K562 (cell line): ENCODE data around the gene TRAPPC5. TPM values are rescaled to one million over a fixed set of nuclear protein-coding genes. Genes with fewer than 3 reads are reported as not detected.
A peak's percentile ranks its signal among the peaks of the same experiment; 100 is the strongest.

Experiments
- ADNP ChIP-seq: fragments of 200-800 bp; sonication (Bioruptor generic); IDR thresholded peaks from 2 replicates; pipeline ENCODE4 v1.6.1; 2016; ENCODE audit warnings: missing genetic modification characterization, missing compliant biosample characterization
- CBFA2T2 ChIP-seq: fragments of 450-650 bp; conservative IDR thresholded peaks from 2 replicates; pipeline ENCODE4 v1.6.1; 2017; ENCODE audit warnings: mild to moderate bottlenecking
- CHD4 ChIP-seq: fragments of 200-600 bp; sonication (generic); IDR thresholded peaks from 3 replicates; pipeline ENCODE4 v1.6.1; 2012; ENCODE audit warnings: low read depth, mild to moderate bottlenecking, mixed read lengths, low read length, inconsistent platforms; ENCODE audit not compliant: insufficient read depth, insufficient replicate concordance, poor library complexity, severe bottlenecking
- CTBP1 ChIP-seq: fragments of 450-650 bp; IDR thresholded peaks from 2 replicates; pipeline ENCODE4 v1.6.1; 2016; ENCODE audit warnings: borderline replicate concordance
- DPF2 ChIP-seq: fragments of 450-650 bp; IDR thresholded peaks from 2 replicates; pipeline ENCODE4 v1.6.1; 2016
- EP300 ChIP-seq: IDR thresholded peaks from 2 replicates; pipeline ENCODE4 v1.6.1; 2012; ENCODE audit warnings: low read length, improper control_type of control experiment
- ESRRA ChIP-seq: fragments of 450-650 bp; IDR thresholded peaks from 2 replicates; pipeline ENCODE4 v1.6.1; 2014; ENCODE audit warnings: low read depth, mild to moderate bottlenecking, moderate library complexity, borderline replicate concordance
- KLF6 ChIP-seq: fragments of 250-450 bp; sonication (Bioruptor Pico); IDR thresholded peaks from 2 replicates; pipeline ENCODE4 v1.4.0; 2020; ENCODE audit warnings: mild to moderate bottlenecking, moderate library complexity, borderline replicate concordance
- MAFK ChIP-seq: IDR thresholded peaks from 2 replicates; pipeline ENCODE4 v1.6.1; 2011; ENCODE audit warnings: low read length, improper control_type of control experiment
- MEIS2 ChIP-seq: fragments of 450-650 bp; IDR thresholded peaks from 2 replicates; pipeline ENCODE4 v1.6.1; 2014; ENCODE audit warnings: mild to moderate bottlenecking; ENCODE audit not compliant: partially characterized antibody
- MTA2 ChIP-seq: fragments of 450-650 bp; IDR thresholded peaks from 2 replicates; pipeline ENCODE4 v1.6.1; 2016; ENCODE audit warnings: low read depth
- NCOA2 ChIP-seq, 2 experiments: fragments of 450-650 bp; IDR thresholded peaks; 2 replicates each; pipeline ENCODE4 v1.6.1; 2018; ENCODE audit warnings: mild to moderate bottlenecking in 2 of 2, moderate library complexity in 1 of 2; ENCODE audit not compliant: partially characterized antibody in 2 of 2
- NFIC ChIP-seq: fragments of 450-650 bp; IDR thresholded peaks from 2 replicates; pipeline ENCODE4 v1.6.1; 2017; ENCODE audit warnings: mild to moderate bottlenecking, inconsistent platforms
- PHB2 ChIP-seq: fragments of 450-650 bp; IDR thresholded peaks from 2 replicates; pipeline ENCODE4 v1.6.1; 2017; ENCODE audit warnings: low read depth
- POLR2B ChIP-seq: fragments of 450-650 bp; IDR thresholded peaks from 2 replicates; pipeline ENCODE4 v1.6.1; 2018; ENCODE audit warnings: low read depth; ENCODE audit not compliant: partially characterized antibody
- POLR2G ChIP-seq: fragments of 200-400 bp; formaldehyde crosslinking; IDR thresholded peaks from 2 replicates; pipeline ENCODE4 v1.6.1; 2017; ENCODE audit warnings: low read depth, mild to moderate bottlenecking, antibody characterized with exemption, low read length, moderate library complexity
- SMARCA5 ChIP-seq: fragments of 450-650 bp; IDR thresholded peaks from 2 replicates; pipeline ENCODE4 v1.6.1; 2016
- SREBF1 ChIP-seq: fragments of 150-350 bp; IDR thresholded peaks from 2 replicates; pipeline ENCODE4 v1.6.1; 2014; ENCODE audit warnings: antibody characterized with exemption, low read depth, low read length, borderline replicate concordance
- TAL1 ChIP-seq: fragments of 450-650 bp; IDR thresholded peaks from 2 replicates; pipeline ENCODE4 v1.6.1; 2016; ENCODE audit warnings: mild to moderate bottlenecking
- TEAD4 ChIP-seq, 2 experiments: sonication (generic) in 1 of 2; formaldehyde crosslinking in 1 of 2; IDR thresholded peaks; 2 replicates each; pipeline versions ENCODE4 v1.6.1 to v1.8.0; 2012 to 2022; ENCODE audit warnings: borderline replicate concordance in 1 of 2, inconsistent platforms in 1 of 2, low read length in 1 of 2, mild to moderate bottlenecking in 1 of 2, missing genetic modification reagents in 1 of 2
- ZFP1 ChIP-seq: fragments of 450-650 bp; formaldehyde crosslinking; IDR thresholded peaks from 2 replicates; pipeline ENCODE4 v1.4.0; 2020; ENCODE audit warnings: mild to moderate bottlenecking, mixed read lengths
- ZNF263 ChIP-seq: sonication (generic); formaldehyde crosslinking; IDR thresholded peaks from 2 replicates; pipeline ENCODE4 v1.8.0; 2022; ENCODE audit warnings: mild to moderate bottlenecking, missing genetic modification reagents, borderline replicate concordance
- polyA plus RNA-seq, 8 experiments: library from polyadenylated mRNA; depleted of rRNA in 4 of 8; stranded (reverse) in 5 of 8; unstranded in 3 of 8; fragments of >200 nt; fragmentation: Nextera tagmentation in 2 of 8; fragmentation: Illumina TruSeq in 1 of 8; extraction: Ambion mirVana in 2 of 8; extraction: Trizol in 1 of 8; gene quantifications; 2 replicates each; pipeline versions ENCODE4 v1.2.1 to v1.2.3, GENCODE V29; 2011 to 2014; ENCODE audit warnings: inconsistent platforms in 1 of 8, missing spikeins in 1 of 8
- total RNA-seq, 7 experiments: library from RNA; depleted of rRNA in 6 of 7; stranded (reverse); fragments of >200 nt in 6 of 7; fragmentation: Illumina TruSeq in 2 of 7; extraction: Trizol in 2 of 7; gene quantifications; 2 replicates each; pipeline versions ENCODE4 v1.2.1 to v1.2.3, GENCODE V29; 2011 to 2021; ENCODE audit warnings: low replicate concordance in 1 of 7
- TF ChIP-seq, protein P1 (sequence below): fragments of 200-800 bp; sonication (Bioruptor generic); IDR thresholded peaks from 2 replicates; pipeline ENCODE4 v1.6.1; 2017; ENCODE audit warnings: missing genetic modification characterization, missing compliant biosample characterization
- TF ChIP-seq, protein P2 (sequence below): fragments of 250-450 bp; sonication (Bioruptor Pico); IDR thresholded peaks from 2 replicates; pipeline ENCODE4 v1.8.0; 2021; ENCODE audit warnings: moderate library complexity, mild to moderate bottlenecking, inconsistent platforms
- TF ChIP-seq, protein P3 (sequence below): fragments of 450-650 bp; IDR thresholded peaks from 2 replicates; pipeline ENCODE4 v1.6.1; 2016; ENCODE audit warnings: low read depth, mild to moderate bottlenecking, moderate library complexity

TRAPPC5 gene
- total and polyA plus RNA-seq, 9 of the 15 experiments (the other 6 are each of a cell fraction or from before 2014, with no cell fraction given) = 2.0 to 76.9 (median 29.3) TPM

DNA sequence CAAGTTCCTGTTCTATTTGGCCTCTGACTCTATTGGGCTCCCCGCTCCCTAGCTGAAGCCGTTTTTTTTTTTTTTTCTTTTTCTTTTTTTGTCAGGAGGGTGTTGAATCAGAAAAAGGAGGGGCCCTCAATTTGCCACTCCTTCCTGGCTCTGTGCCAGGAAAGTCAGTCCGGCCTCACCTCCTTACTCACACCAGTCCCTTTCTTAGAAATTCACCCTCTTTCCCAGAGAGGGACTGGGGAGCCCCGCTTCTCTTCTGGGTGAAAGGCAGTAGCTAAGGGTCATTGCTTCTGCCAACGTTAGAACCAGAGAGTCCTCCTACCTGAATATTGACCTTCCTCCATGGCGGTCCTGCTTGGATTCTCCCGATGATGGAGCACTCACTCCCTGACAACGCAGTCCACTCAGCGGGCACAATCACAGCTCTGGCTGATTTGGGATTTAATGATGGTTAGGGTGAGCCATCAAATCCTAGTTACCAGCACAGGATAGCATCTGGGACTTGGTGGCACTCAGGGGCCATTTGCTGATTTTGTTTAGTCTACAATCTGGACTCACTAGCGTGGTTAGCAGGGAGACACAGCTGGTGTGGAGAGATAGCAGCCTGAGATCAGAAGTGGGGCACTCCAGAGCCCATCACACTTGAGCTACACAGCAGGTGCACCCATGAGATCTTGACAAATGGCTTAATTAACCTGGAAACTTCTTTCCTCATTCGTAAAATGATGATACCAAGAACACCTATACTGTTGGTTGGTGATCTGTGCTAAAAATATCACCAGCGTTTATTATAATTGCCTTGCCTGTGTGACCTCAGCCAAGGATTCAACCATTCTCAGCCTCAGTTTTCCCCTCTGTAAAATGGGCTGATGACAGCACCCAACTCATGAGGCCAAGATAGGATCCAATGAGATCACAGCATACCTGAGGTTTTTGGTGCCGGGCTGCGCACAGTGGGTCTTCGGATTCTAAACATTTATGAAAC is 19.1 kb downstream of the TRAPPC5 start (continued):
- TF ChIP-seq PHB2 (peak; percentile 6; the same call in 1 of the 2 replicates), ZFP1 (no peak), NFIC (peak; percentile 100), CBFA2T2 (peak; percentile 88), SREBF1 (no peak), SMARCA5 (peak; percentile 79; the same call in 1 of the 2 replicates), ZNF263 (no peak), NCOA2 (IDR thresholded peaks at IDR 0.05; ENCODE audit: partially characterized antibody in 2 of 2) (peak in 1 of 2 experiments; percentile 47), TAL1 (peak; percentile 89), ADNP (tag) (peak; percentile 92), POLR2G (no peak), MAFK (no peak), TEAD4 (IDR thresholded peaks at IDR 0.05; ENCODE audit: low read length) (peak; percentile 89), TEAD4 (CRISPR knock-in tag; IDR thresholded peaks at IDR 0.05; ENCODE audit: borderline replicate concordance) (no peak), POLR2B (no peak), MTA2 (peak; percentile 76), CHD4 (peak; percentile 70), DPF2 (peak; percentile 51; the same call in 1 of the 2 replicates), MEIS2 (peak; percentile 17), CTBP1 (peak; percentile 59; the same call in 1 of the 2 replicates), KLF6 (no peak), EP300 (peak; percentile 36), ESRRA (peak; percentile 75)
- TF ChIP-seq, protein P1, sequence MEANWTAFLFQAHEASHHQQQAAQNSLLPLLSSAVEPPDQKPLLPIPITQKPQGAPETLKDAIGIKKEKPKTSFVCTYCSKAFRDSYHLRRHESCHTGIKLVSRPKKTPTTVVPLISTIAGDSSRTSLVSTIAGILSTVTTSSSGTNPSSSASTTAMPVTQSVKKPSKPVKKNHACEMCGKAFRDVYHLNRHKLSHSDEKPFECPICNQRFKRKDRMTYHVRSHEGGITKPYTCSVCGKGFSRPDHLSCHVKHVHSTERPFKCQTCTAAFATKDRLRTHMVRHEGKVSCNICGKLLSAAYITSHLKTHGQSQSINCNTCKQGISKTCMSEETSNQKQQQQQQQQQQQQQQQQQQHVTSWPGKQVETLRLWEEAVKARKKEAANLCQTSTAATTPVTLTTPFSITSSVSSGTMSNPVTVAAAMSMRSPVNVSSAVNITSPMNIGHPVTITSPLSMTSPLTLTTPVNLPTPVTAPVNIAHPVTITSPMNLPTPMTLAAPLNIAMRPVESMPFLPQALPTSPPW (CRISPR knock-in tag) = 0 out of 2 replicates have a peak, but pooled peaks have one; percentile 12
- TF ChIP-seq, protein P2, sequence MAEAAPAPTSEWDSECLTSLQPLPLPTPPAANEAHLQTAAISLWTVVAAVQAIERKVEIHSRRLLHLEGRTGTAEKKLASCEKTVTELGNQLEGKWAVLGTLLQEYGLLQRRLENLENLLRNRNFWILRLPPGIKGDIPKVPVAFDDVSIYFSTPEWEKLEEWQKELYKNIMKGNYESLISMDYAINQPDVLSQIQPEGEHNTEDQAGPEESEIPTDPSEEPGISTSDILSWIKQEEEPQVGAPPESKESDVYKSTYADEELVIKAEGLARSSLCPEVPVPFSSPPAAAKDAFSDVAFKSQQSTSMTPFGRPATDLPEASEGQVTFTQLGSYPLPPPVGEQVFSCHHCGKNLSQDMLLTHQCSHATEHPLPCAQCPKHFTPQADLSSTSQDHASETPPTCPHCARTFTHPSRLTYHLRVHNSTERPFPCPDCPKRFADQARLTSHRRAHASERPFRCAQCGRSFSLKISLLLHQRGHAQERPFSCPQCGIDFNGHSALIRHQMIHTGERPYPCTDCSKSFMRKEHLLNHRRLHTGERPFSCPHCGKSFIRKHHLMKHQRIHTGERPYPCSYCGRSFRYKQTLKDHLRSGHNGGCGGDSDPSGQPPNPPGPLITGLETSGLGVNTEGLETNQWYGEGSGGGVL = no peak
- TF ChIP-seq, protein P3, sequence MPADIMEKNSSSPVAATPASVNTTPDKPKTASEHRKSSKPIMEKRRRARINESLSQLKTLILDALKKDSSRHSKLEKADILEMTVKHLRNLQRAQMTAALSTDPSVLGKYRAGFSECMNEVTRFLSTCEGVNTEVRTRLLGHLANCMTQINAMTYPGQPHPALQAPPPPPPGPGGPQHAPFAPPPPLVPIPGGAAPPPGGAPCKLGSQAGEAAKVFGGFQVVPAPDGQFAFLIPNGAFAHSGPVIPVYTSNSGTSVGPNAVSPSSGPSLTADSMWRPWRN = 0 out of 2 replicates have a peak, but pooled peaks have one; percentile 27
